Stimulated activated CD4-positive, alpha-beta T cell treated with anti-CD3 and anti-CD28 coated beads, TNF-alpha, amount 100 ng/mL, for 4 hours (primary cell): ENCODE results near the gene PDF.
A peak's percentile ranks its signal among the peaks of the same experiment; 100 is the strongest.
"Not testable (repeated sequence)": the region's sequence is repeated elsewhere in the genome, so short reads cannot be mapped to it uniquely, and the experiment has no call there.

ENCODE experiments used
- DNase-seq, 3 experiments: peaks; one replicate each; pipeline ENCODE4 v3.0.0-alpha.2; 2020; ENCODE audit warnings: low read depth in 3 of 3

PDF gene, protein sequence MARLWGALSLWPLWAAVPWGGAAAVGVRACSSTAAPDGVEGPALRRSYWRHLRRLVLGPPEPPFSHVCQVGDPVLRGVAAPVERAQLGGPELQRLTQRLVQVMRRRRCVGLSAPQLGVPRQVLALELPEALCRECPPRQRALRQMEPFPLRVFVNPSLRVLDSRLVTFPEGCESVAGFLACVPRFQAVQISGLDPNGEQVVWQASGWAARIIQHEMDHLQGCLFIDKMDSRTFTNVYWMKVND

DNA sequence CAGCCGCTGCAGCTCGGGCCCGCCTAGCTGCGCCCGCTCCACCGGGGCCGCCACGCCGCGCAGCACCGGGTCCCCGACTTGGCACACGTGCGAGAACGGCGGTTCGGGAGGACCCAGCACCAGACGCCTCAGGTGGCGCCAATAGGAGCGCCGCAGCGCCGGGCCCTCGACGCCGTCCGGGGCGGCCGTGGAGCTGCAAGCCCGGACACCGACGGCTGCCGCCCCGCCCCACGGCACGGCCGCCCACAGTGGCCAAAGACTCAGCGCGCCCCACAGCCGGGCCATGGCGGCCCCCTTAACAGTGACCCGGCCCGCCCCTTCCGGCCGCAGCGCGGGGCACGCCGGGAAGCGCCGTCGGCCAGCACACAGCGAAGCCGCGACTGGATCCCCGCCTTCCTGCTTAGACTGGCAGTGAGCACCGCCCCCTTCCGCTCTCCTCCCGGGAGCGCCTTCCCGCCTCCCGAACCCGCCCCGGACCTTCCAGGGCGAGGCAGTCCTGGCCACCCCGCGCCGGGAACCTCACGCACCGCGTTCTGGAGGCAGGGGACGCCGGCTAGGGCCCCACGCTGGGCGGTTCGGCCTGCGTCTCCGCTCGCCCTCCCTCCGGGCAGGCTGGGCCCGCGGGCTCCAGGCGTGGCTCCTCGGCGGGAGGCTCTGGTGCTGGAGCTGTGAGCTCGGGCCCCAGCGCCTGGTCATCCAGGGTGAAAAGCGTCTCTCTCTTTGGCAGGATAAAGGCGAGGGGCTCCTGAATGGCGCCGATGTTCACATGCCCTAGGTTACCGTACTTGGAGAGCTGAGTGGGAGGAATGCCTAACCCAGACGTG lies at the start of gene PDF:
TSS of gene PDF (minus strand) at position 303 of the 824 bp plus-strand sequence. CDS start at position 285, 18 bp downstream.
- DNase-seq: peak; percentile 68 to 77 (median 73)

DNA sequence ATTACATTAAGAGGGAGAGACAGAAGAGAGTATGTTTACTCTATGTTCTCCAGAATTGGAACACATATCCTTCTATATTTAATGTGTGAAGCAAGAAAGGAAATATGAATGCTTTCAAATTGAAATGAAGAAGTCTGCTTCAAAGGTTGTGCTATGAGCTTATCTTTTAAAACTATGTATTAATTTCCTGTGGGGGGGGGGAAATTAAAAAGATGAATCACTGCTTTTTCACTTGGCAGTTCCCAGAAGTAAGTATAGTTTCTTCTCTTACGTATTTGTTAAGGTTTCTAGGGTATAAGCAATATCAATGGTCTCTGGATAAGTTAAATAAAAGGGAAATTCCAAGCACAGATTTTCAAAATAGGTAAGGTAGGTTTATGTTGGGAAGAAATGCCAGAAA lies 48.4 kb upstream of the PDF start:
- DNase-seq: no peak

DNA sequence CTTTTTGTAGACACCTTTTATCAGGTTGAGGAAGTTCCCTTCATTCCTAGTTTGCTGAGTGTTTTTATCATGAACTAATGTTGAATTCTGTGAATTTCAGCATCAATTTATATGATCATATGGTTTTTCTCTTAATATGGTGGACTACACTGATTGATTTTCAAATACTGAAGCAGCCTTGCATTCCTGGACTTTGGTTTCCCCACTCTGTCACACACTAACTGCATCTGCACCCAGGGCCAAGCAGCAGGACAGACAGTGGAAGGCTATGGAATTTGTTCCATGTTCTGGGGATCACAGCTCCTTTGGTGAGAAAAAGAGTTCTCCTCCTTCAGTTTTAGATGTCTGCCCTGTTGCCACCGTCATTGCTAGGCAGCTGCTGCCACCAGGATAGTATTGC lies 47.6 kb upstream of the PDF start:
- no peak for DNase-seq

DNA sequence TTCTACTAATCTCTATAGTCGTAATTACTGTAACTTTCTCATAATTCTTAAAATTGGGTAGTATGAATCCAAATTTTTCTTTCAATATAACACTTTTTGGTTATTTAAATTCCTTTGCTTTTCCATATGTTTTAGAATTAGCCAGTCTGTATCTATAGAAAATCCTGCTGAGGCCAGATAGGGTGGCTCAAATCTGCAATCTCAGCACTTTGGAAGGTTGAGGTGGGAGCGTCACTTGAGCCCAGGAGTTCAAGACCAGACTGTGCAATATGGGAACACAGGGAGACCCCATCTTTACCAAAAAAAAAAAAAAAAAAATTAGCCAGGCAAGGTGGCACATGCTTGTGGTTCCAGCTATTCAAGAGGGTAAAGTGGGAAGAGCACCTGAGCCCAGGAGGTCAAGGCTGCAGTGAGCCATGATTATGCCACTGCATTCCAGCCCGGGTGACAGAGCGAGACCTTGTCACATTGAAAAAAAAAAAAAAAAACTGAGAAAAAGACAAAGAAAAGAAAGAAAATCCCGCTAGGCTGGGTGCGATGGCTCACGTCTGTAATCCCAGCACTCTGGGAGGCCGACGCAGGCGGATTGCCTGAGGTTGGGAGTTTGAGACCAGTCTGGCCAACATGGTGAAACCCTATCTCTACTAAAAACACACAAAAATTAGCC lies 46.1 kb upstream of the PDF start:
- DNase-seq: no peak

DNA sequence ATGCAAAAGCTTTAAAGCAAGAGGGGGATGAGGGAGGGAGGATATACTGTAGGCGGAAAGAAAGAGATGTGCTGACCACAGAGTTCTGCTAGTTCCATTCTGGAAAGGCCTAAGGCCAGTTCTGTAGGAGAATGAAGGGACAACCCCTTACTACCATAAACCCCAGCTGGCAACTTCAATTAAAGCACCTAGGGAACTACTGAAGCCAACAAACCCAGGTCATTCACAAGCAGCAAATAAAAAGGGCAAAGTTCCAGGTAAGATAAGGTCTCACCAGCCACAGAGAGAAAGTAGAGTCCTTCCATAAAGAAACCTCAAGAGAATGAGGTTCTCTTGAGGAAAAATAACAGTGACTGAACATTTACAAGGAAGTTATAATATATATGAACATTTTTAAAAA lies 42.6 kb upstream of the PDF start:
- no peak for DNase-seq

DNA sequence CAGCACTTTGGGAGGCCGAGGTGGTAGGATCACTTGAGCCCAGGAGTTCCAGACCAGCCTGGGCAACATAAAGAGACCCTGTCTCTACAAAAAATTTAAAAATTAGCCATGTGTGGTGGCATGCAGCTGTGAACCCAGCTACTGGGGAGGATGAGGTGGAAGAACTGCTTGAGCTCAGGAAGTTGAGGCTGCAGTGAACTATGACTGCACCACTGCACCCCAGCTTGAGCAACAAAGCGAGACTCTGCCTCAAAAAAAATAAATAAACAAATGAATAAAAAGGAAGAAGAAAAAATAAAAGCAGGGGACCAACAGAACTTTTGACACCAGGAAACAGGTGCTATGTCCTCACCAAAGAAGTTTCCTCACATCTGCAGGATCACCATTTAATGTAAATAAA lies 41.2 kb upstream of the PDF start:
- DNase-seq: no peak

DNA sequence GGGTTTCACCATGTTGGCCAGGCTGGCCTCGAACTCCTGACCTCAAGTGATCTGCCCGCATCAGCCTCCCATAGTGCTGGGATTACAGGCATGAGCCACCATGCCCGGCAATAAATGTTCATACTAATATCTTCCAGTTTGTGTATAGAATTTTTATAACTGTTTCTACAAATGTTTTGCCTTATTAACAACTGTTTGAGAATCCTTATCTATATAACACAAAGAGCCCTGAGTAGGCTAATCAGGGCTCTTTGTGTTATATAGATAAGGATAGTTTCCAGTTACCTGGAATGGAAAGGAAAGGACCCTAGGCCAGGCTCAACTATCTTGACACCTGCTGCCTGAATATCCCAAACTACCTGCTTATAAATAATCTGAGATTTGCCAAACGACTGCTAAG lies 38.5 kb upstream of the PDF start:
- DNase-seq: no peak

DNA sequence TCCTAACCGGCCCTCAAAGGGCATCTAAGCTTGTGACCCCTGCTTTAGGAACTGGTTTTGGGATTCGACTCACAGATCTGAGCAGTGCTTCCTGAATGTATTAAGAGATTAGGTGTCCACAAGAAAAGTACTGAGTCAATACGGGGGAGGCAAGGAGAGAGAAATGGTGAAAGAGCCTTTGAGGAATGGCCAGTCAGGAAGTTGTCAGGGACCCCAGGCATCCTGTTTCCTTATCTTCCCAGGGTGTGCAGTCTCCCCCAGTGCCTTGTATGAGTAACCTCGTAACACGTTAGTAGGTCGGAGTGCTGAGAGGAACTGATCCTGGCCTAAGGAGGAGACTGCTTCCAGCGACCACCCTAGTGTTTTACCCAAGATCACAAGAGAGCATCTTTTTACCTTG lies 37.6 kb upstream of the PDF start:
- no peak for DNase-seq

DNA sequence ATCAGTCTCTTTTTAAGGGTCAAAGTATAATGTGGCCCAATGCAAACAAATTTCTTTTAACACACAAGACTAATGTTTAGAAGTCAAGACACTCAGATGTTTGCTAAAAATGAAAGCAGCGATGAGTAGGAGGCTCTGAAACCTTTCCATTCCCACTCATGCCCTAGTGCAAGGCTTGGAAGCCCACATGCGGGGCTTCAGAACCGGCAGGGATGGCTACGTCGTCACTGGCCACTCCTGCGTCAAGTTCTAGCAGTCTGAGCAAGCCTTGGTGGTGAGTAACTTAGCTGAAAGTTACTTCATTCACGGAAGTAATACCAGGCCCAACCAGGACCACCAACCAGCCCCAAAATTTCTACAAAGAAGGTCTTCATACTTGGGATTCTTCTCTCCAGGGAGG lies 36.0 kb upstream of the PDF start:
- DNase-seq: no peak

DNA sequence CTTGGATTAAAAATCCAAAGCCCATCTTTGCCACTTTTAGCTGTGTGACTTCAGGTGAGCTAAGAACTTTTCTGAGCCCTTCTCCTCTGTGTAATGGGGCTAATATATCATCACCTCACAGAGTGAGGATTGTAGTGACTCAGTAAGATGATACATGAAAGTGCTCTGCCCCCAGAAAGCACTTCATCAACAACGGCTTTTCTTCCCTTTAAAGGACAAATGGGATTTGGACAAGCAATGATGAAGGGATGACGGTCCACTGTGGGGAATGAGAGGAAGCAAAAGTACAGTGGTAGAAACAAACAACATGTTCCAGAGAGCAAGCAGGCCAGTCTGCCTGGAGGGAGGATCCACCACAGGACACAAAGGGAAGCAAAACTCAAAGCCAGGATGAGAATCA lies 35.5 kb upstream of the PDF start:
- DNase-seq: no peak

DNA sequence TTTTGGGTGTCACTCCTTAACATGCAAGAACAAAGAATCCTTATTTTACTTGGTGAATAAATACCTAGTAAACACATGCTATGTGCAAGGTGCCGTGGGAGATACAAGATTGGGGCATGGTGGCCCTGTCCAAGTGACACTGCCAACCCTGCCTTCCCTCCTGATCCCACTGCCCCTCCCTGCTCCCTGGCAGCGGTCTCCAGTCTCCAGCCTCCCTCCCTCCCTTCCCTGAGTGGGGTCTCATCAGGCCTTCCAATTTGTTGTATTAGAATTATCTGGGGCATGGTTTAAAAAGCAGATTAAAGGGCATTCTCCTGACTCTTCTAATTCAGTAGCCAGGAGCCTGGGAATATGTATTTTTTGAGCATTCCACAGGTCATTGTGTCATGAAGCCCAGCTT lies 33.7 kb upstream of the PDF start:
- DNase-seq: no peak

DNA sequence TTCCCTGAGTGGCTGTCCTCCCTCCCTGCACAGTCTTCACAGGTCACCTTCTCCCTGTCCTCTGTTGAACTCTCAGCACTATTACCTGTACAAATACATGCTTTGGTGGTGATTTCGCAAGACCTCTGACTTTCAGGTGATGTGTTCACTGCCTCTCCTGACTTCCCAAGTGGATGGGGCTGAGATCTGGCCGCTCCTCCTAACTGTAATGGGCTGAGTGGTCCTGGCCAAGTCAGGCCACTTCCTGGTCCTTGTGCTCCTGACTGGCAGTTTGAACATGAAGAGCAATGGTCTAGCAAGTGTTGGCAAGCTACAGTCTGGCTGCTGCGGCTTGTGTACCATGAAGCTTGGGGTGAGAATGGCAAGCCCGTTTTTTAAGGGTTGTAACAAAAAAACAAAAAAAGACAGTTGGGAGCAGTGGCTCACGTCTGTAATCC lies 32.9 kb upstream of the PDF start:
- DNase-seq: no peak

DNA sequence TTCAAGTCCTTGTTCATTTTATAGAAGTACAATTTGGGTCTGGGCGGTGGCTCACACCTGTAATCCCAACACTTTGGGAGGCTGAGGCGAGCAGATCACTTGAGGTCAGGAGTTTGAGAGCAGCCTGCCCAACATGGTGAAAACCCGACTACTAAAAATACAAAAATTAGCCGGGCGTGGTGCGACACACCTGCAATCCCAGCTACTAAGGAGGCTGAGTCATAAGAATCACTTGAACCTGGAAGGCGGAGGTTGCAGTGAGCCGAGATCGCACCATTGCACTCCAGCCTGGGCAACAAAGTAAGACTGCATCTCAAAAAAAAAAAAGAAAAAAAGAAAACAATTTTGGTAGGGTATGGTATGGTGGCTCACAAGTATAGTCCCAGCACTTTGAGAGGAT lies 29.7 kb upstream of the PDF start:
- not testable (repeated sequence) for DNase-seq

DNA sequence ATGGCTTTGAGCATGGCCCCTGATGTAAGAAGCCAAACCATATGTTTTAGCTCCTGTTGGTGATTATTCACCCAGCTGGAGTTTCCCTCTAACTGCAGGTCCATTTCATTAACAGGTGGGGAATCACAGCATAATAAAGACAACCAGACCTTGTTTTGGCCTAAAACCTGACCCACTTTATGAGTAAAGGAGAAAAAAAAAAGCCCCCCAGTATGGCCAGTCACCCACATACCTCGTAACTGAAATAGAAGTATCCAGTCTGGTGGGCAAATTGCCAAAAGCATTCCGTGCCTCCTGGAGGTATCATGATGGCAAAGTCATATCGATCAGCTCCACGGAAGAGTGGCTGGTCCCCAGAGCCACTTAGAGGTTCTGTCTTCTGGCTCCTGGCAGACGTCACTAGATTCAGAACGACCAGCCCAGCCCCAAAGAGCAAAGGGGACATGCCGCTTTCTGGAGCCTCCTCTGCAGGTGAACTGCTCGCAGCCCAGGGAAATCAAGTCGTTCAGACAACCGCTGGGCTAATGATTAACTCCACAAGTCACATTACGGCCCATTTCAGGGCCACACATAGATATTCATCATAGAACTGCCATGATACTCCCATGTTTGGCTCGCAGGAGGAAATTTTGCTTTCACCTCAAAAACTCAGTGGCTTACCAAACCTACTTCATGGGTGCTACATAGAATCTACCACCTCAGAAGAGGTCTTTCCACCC lies 21.1 kb upstream of the PDF start, which contains the start of gene TMED6:
TSS of gene TMED6 (minus strand) at position 478 of the 719 bp plus-strand sequence. CDS start at position 445, 33 bp downstream.
- DNase-seq: no peak

DNA sequence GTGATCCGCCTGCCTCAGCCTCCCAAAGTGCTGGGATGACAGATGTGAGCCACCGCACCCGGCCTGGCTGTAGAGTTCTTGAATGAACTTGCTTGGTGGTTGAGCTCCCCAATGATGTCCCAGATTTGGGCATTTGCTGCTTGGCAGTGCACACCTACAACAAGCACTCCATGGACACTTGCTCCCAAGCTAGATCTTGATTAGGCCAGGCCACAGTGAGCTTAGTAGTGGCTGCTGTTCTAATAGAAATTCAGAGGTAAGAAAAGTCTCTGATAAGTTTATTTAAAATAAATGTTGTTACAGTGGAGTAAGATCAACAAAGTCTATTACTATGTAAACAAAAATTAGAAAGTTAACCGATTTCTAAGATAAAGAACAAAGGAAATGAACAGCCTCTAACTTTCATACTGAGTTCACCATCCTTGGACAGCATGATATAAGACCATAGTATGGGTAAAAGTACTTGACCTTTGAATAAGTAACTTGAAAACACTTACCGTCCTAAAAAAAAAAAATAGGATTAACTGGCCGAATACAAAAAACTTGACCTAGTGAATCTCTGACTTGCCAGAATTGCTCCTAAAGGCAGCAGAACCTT lies 20.2 kb upstream of the PDF start:
- DNase-seq: no peak

DNA sequence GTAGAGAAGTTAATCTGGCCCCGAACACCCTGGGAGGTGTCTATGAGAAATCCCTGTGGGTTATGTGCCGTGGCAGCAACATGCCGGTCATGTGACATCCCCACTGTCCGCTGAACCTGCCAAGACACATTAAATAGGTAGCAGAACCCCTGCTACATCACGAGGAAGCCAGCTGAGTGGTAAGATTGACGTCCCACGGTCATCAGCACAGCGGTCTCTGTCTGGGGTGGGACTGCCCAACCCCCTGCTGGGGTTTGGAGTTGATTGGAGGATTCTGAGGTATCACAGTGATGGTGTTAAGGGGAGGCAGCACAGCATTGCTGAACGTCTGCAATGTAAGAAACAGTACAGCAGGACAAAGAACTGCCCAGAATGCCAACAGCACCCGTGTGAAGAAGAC lies 19.1 kb upstream of the PDF start:
- no peak for DNase-seq

DNA sequence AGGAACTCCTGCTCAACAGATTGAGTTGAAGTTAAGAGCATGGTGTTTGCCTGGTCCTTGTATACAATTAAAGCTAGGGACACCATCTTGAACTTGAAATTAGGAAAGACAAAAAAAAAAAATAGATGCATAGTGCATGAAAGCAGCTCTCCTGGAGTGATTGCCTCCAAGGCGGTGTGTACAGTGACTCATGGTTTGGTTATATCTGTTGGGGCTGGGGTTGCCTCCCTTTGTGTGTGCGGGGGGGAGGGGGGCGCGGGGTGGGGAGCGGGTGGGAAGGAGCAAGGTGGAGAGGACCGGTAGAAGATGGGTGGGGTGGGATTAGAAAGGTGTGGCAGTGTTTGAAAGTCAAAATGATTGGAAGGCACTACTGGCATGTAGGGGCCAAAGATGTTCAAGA lies 17.8 kb upstream of the PDF start:
- no peak for DNase-seq

DNA sequence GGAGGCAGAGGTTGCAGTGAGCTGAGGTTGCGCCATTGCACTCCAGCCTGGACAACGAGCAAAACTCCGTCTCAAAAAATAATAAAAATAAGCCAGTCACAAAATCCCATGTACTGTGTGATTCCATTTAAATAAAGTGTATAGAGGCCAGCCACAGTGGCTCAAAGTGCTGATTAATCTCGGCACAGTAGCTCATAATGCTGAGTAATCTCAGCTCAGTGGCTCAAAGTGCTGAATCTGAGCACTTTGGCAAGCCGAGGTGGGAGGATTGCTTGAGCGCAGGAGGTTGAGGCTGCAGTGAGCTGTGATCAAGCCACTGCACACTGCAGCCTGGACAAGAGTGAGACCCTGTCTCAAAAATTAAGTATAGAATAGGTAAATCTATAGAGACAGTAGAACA lies 16.3 kb upstream of the PDF start:
- DNase-seq: no peak

DNA sequence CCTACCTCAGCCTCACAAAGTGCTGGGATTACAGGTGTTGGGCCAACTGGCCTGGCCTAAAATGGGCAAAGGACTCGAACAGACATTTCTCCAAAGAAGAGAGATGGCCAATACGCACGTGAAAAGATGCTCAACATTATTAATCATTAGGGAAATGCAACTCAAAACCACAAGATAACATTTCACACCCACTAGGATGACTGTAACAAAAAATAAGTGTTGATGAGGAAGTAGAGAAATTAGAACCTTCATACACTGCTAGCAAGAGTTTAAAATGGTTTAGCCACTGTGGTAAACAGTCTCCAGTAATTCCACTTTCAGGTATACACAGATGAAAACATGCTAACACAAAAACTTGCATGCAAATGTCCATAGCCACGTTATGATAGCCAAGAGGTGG lies 15.5 kb upstream of the PDF start:
- DNase-seq: no peak

DNA sequence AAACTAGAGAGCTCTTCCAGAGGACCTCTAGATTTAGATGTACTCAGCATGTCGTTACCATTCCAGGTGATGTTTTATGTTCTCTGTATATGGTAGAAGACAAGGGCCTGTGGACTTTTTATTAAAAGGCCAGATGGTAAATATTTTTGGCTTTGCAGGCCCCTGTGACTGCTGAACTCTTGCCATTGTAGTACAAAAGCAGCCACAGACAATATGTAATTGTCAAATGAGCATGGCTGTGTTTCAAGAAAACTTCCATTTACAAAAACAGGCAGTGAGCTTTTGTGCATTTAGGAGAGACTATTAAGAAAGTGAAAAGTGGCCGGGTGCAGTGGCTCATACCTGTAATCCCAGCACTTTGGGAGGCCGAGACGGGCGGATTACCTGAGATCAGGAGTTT lies 13.8 kb upstream of the PDF start:
- DNase-seq: no peak

DNA sequence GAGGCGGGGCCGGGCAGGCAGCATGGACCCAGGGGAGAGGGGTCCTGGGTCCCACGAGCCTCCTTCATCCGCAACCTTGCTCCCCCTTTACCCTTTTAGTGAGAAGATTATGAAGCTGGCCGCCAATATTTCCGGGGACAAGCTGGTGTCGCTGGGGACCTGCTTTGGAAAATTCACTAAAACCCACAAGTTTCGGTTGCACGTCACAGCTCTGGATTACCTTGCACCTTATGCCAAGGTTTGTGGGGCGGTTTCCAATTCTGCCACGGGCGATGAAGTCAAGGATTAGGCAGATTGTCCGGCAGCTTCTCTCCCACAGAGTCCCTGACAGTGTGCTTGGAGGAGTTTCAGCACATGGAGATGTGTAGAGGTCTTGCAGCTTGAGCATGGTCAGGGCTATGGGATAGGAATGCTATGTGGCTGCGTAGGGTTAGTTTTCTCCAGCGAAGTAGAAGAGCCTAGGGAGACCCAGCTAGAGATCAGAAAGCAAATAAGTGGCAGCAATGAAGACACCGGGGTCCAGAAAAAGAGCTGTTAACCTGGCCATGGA lies 9.8 kb upstream of the PDF start:
- no peak for DNase-seq
